Smooth muscle cell (in vitro differentiated cells): ENCODE measurements around the gene ADGRL1. TPM values are rescaled to one million over a fixed set of nuclear protein-coding genes. Genes with fewer than 3 reads are reported as not detected.

ENCODE experiments used
- DNase-seq: peaks from one replicate; lab custom pipeline; 2025; ENCODE audit not compliant: unreplicated experiment; lab: John Stamatoyannopoulos, UW
- H2AFZ ChIP-seq: fragments of 200-600 bp; sonication (generic); 2 replicates; pipeline ENCODE4 v1.6.0; 2016; ENCODE audit warnings: antibody characterized with exemption, low read depth, mild to moderate bottlenecking
- H3F3A ChIP-seq: fragments of 200-600 bp; sonication (generic); 2 replicates; pipeline ENCODE4 v1.6.0; 2017; ENCODE audit warnings: antibody characterized with exemption, low read depth
- H3K27ac ChIP-seq: fragments of 200-600 bp; sonication (generic); 2 replicates; pipeline ENCODE4 v1.5.1; 2016; ENCODE audit warnings: low read depth, mild to moderate bottlenecking
- H3K27me3 ChIP-seq: fragments of 200-600 bp; sonication (generic); 2 replicates; pipeline ENCODE4 v1.6.1; 2016; ENCODE audit warnings: low read depth, mild to moderate bottlenecking
- H3K36me3 ChIP-seq: fragments of 200-600 bp; sonication (generic); 2 replicates; pipeline ENCODE4 v1.5.1; 2016; ENCODE audit warnings: low read depth
- H3K4me1 ChIP-seq: fragments of 200-600 bp; sonication (generic); 2 replicates; pipeline ENCODE4 v1.5.1; 2016; ENCODE audit warnings: low read depth
- H3K4me2 ChIP-seq: fragments of 200-600 bp; sonication (generic); 2 replicates; pipeline ENCODE4 v1.6.0; 2016; ENCODE audit warnings: mild to moderate bottlenecking
- H3K4me3 ChIP-seq: fragments of 200-600 bp; sonication (generic); 2 replicates; pipeline ENCODE4 v1.5.1; 2016; ENCODE audit warnings: mild to moderate bottlenecking
- H3K79me2 ChIP-seq: fragments of 200-600 bp; sonication (generic); 2 replicates; pipeline ENCODE4 v1.6.0; 2016; ENCODE audit warnings: low read depth, mild to moderate bottlenecking
- H3K9ac ChIP-seq: fragments of 200-600 bp; sonication (generic); 2 replicates; pipeline ENCODE4 v1.6.0; 2016; ENCODE audit warnings: low read depth
- H3K9me3 ChIP-seq: fragments of 200-600 bp; sonication (generic); replicated peaks from 2 replicates; pipeline ENCODE4 v1.5.1; 2016; ENCODE audit warnings: low read depth
- H4K20me1 ChIP-seq: fragments of 200-600 bp; sonication (generic); 2 replicates; pipeline ENCODE4 v1.6.0; 2016; ENCODE audit warnings: low read depth
- CTCF ChIP-seq: fragments of 200-600 bp; sonication (generic); IDR thresholded peaks from 2 replicates; pipeline ENCODE4 v1.5.1; 2017; ENCODE audit warnings: borderline replicate concordance, mild to moderate bottlenecking, antibody characterized with exemption; ENCODE audit not compliant: insufficient read depth, poor library complexity, severe bottlenecking
- WGBS: methylation state at CpG from one replicate; pipeline ENCODE4 v1.1.7; 2016; ENCODE audit warnings: low lambda C conversion rate; 5-methylcytosine and 5-hydroxymethylcytosine counted together
- polyA plus RNA-seq: library from polyadenylated mRNA; unstranded; fragments of >200 nt; fragmentation: Nextera tagmentation; extraction: Ambion mirVana; gene quantifications from 2 replicates; pipeline ENCODE4 v1.2.1, GENCODE V29; 2016
- total RNA-seq: library from RNA; depleted of rRNA; stranded (reverse); fragments of >200 nt; gene quantifications from 2 replicates; pipeline ENCODE4 v1.2.3, GENCODE V29; 2014

ADGRL1 gene
- total and polyA plus RNA-seq, 2 experiments from 2014 or later: 11.3 to 12.7 TPM

- WGBS: 99% methylated on average over 12 of the region's 16 CpGs
- Histone ChIP-seq H3K79me2 (peaks cover 3% of the 10 kb centered on the region), H3K9ac (no peak overlapping the region), H4K20me1 (peaks cover 18% of the 10 kb centered on the region), H3F3A (no peaks in the 10 kb centered on the region), H2AFZ (no peak overlapping the region), H3K36me3 (no peaks in the 10 kb centered on the region), H3K27ac (no peak overlapping the region), H3K9me3 (no peaks in the 10 kb centered on the region), H3K27me3 (no peaks in the 10 kb centered on the region), H3K4me1 (no peaks in the 10 kb centered on the region), H3K4me3 (no peak overlapping the region), H3K4me2 (no peak overlapping the region)
- DNase-seq: no peak
- no peak for TF ChIP-seq CTCF
These were observed 99.1 kb downstream of the ADGRL1 start for GRCh38 chr19:14106840-14107239.

- no peaks in the 10 kb centered on the region for H3K9me3 ChIP-seq
- no peaks in the 10 kb centered on the region for H3K36me3 ChIP-seq
- H3K4me3 ChIP-seq: no peak overlapping the region
- H4K20me1 ChIP-seq: peaks cover 16% of the 10 kb centered on the region
- H3K9ac ChIP-seq: no peak overlapping the region
- H3K4me2 ChIP-seq: no peak overlapping the region
- no peaks in the 10 kb centered on the region for H3K4me1 ChIP-seq
- DNase-seq: no peak
- no peaks in the 10 kb centered on the region for H3F3A ChIP-seq
- no peak overlapping the region for H2AFZ ChIP-seq
- H3K27me3 ChIP-seq: no peaks in the 10 kb centered on the region
- no peak for TF ChIP-seq CTCF
- peaks cover 3% of the 10 kb centered on the region for H3K79me2 ChIP-seq
- 98% methylated on average over 8 of the region's 8 CpGs for WGBS
- H3K27ac ChIP-seq: no peak overlapping the region
These were observed 100.3 kb downstream of the ADGRL1 start for GRCh38 chr19:14105680-14106079.

- no peak for TF ChIP-seq CTCF
- Histone ChIP-seq H3K4me2 (no peak overlapping the region), H3F3A (no peaks in the 10 kb centered on the region), H3K4me1 (no peaks in the 10 kb centered on the region), H3K4me3 (no peak overlapping the region), H3K36me3 (no peaks in the 10 kb centered on the region), H2AFZ (no peak overlapping the region), H3K27ac (no peak overlapping the region), H3K27me3 (no peaks in the 10 kb centered on the region), H3K9ac (no peak overlapping the region), H4K20me1 (peaks cover 8% of the 10 kb centered on the region), H3K9me3 (no peaks in the 10 kb centered on the region), H3K79me2 (no peaks in the 10 kb centered on the region)
- WGBS: 100% methylated on average over 1 of the region's 1 CpG
- DNase-seq: no peak
These were observed 102.7 kb downstream of the ADGRL1 start for GRCh38 chr19:14103310-14103709.

- DNase-seq: no peak
- no peaks in the 10 kb centered on the region for H3K79me2 ChIP-seq
- no peak overlapping the region for H2AFZ ChIP-seq
- no peak overlapping the region for H3K27ac ChIP-seq
- no peaks in the 10 kb centered on the region for H3F3A ChIP-seq
- H3K9ac ChIP-seq: no peak overlapping the region
- no peak overlapping the region for H3K4me3 ChIP-seq
- 93% methylated on average over 10 of the region's 10 CpGs for whole genome bisulfite sequencing
- H3K9me3 ChIP-seq: no peaks in the 10 kb centered on the region
- H3K27me3 ChIP-seq: no peaks in the 10 kb centered on the region
- no peak overlapping the region for H3K4me2 ChIP-seq
- no peaks in the 10 kb centered on the region for H3K4me1 ChIP-seq
- H4K20me1 ChIP-seq: peaks cover 3% of the 10 kb centered on the region
- H3K36me3 ChIP-seq: no peaks in the 10 kb centered on the region
- TF ChIP-seq CTCF: no peak
These were observed 103.2 kb downstream of the ADGRL1 start for GRCh38 chr19:14102756-14103155.
